GM21737 (cell line): Measurements from ENCODE around the gene NDUFAF2.
"Not testable (repeated sequence)": the region's sequence is repeated elsewhere in the genome, so short reads cannot be mapped to it uniquely, and the experiment has no call there.

Experiments used
- ATAC-seq: cut with Tn5 transposase; IDR thresholded peaks from one replicate; pipeline ENCODE4 v1.9.1; 2021; ENCODE audit warnings: mild to moderate bottlenecking, moderate library complexity; ENCODE audit not compliant: unreplicated experiment

Gene NDUFAF2, protein sequence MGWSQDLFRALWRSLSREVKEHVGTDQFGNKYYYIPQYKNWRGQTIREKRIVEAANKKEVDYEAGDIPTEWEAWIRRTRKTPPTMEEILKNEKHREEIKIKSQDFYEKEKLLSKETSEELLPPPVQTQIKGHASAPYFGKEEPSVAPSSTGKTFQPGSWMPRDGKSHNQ

DNA sequence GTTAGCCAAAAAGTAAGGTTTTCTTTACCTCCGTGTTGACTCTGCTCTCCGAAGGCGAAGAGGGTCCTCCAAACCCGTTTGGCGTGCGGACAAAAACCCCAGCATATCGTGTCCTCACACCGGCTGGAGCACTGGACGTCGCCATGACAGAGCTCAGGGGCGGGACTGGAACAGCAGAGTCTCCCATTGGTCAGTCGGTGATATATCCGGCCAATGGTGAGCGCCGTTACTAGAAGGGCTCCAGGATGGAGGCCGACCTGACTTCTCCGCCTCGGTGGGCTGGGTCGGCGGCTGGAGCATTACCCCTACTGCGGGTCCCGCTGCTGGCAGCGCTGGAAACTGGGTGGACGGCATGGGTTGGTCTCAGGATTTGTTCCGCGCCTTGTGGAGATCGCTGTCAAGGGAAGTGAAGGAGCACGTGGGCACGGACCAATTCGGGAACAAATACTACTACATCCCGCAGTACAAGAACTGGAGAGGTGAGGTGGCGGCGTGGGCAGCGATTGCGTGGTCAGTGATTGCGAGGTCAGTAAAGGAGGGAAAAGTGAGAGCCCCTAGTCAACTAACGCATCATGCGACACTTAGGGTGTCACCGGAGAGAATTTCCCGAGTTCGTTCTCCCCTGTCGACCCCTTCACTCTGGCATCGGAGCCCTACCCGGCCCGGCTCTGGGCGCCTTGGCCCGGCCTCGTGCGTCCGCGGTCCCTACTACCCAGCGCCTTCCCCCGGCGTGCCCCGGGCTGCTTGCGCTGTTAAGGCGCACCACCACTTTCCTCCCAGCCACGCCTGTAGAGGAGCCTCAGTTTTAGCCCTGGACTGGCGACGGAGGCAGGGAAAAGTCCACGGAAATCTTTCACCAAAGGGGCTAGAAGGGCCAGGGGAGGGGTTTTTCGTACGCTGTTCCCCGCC, at the start of gene NDUFAF2, which contains the start of gene ERCC8:
Gene NDUFAF2 (plus strand): TSS at position 302 of the 909 bp plus-strand sequence. CDS start 51 bp downstream, at position 353.
Gene ERCC8 (minus strand): TSS at position 167 of the 909 bp plus-strand sequence. CDS start 62 bp downstream, at position 105.
- peak; percentile 100 for ATAC-seq

DNA sequence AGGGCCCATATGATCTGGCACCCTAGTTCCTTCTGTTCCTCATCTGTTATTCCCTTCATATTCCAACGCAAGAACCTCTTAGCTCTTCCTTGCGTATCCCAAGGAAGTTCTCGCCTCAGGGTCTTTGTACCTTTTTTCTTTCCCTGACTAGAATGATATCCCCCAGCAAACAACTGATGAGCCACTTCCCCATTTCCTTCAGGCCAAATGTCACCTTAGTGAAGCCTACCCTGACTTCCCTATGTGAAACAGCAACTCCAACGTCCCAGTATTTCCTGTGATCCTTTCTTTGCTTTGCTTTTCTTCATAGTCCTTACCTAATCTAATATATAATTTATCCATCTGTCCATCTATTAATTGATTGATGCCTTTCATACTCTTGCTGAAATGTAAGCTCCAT, 48.0 kb upstream of the NDUFAF2 start:
- ATAC-seq = no peak

DNA sequence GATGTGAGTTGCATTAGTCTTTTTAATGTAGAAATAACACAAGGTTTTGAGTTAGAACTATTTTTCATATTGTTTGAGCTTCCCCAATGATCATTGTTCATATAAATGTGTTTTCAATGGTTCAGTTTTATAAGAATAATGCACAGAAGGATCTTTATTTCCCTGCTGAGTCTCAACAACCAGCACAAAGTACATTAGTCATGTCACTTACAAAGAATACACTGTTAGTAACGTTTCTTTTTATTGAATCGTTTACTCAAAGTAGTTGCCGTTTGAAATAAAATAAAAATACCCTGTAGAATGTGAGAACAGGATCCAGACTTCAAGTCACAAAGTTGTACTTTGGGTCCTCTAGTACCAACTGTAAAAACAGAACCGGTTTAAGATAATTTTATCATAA, 41.6 kb upstream of the NDUFAF2 start:
- ATAC-seq = no peak

DNA sequence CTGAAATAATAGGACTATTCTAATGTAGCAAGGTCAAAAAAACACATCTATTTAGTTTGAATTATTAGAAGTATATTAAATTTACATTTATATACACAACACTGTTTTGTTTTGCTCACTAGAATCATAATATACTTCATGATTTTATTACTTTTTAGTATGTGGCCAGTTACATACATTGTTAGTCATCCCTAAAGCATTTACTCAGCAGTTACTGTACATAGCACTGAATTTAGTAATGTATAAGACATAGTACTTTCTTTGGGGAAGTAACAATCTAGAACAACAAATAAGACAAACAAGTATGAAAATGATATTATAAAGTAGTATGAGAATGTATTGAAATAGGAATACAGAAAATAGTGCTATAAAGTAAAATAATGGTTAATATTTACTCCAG, 28.4 kb upstream of the NDUFAF2 start:
- no peak for ATAC-seq

DNA sequence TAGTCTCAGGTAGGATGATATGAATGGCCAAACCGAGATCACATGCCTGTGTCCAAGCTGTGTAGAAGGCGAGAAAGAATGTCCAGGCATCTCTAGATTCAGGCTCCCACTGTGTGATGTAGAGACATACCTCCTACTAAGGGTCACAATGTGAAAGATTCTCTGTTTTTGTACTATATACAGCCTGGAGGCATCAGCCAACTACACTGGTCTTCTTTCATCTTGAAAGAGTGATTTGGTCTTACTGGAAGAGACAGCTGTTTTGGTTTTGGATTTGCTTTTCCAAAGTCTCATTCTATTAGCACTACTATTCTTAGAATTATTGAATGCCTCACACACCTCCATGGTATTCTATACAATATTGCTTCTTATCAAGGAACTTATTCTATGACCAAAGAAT, 26.5 kb upstream of the NDUFAF2 start:
- no peak for ATAC-seq

DNA sequence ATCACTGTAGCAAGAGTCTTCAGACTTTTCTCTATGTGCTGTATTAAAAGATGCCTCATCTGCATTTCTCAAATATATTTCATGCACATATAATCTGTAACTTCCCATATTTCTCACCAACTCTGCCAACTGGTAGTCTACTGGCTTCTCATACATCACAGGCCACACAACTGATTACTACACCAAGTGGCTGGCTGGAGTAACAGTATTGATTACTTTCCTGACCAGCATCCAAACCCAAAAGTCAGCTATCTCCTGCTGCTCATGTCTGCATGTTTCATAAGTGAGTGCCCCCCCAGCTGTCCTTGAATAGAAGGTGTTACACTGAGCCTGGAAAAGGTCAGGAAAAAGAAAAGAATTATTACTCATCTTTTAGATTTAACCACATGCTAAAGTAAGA, 17.6 kb upstream of the NDUFAF2 start:
- no peak for ATAC-seq

DNA sequence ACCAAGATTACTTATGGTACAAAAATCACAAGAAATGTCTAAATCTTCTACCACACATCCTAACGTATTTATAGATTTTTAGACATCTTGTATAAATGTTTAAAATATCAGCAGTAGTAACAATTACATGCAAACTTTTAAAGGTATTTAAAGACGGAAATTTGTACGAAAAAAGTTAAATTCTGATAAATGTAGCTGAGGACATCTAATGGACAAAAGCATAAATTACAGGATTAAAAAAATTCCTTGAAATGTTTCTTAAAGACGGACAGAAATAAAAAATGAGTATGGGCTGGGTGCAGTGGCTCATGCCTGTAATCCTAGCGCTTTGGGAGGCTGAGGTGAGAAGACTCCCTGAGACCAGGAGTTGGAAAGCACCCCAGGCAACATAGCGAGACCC, 16.0 kb upstream of the NDUFAF2 start:
- ATAC-seq = no peak

DNA sequence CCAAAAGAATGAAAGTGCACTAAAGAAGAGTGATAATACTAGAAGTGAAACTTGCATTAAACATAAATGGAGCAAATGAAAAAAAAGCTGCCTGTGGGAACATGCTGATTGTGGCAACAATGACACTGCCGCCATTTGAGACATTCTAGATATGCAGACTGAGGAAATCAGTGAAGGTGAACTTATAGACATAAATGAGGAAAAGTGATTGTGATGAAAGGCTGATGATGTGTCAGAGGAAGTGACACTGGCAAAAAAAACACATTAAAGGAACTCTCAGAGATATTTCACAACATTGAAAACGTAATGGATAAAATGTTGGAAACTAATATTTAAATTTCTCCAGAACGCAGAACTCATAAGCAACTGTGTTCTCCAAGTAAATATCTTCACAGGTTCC, 1.4 kb upstream of the NDUFAF2 start:
- ATAC-seq = no peak

DNA sequence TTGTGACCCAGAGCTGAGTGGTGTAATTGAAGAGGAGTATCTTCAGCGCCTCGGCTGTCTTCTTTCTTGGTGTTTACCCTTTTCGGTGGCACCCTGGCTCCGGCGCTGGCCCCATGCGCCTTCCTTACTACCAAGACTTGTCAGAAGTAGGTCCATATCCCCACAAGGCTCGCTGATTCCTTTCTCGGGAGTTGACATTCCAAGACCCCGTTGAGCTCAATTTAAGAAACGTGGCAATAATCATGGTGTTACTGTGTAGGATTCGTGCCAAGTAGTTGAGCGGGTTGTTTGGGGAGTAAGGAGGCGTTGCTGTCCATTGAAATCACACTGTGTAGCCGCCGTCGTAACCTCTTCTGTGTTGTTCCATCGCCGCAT, 795 bp downstream of the NDUFAF2 start:
- ATAC-seq = peak; percentile 28

DNA sequence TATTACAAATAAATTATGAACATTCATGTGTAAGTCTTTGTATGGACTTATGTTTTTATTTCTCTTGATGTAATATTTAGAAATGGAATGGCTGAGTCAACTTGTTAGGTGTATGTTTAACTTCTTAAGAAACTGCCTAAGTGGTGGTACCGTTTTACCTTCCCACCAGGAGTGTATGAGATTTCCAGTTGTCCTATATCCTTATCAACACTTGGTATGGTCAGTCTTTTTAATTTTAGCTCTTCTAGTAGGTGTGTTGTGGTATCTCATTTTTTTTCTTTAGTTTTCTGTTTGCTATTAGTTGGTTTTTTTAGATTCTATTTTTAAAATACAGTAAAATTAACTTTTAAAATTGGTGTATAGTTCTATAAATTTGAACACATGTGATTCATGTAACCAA, 3.7 kb downstream of the NDUFAF2 start:
- ATAC-seq = no peak

DNA sequence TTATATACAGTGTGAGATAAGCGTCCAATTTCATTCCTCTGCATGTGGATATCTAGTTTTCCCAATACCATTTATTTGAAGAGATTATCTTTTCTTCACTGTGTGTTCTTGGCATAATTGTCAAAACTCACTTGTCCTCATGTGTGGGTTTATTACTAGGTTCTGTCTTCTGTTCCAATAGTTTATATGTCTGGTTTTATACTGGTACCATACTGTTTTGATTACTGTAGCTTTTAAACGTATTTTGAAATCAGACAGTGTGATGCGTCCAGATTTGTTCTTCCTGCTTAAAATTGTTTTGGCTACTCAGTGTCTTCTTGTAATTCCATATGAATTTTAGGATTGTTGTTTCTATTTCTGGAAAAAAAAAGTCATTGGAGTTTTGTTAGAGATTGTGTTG, 10.2 kb downstream of the NDUFAF2 start:
- no peak for ATAC-seq

DNA sequence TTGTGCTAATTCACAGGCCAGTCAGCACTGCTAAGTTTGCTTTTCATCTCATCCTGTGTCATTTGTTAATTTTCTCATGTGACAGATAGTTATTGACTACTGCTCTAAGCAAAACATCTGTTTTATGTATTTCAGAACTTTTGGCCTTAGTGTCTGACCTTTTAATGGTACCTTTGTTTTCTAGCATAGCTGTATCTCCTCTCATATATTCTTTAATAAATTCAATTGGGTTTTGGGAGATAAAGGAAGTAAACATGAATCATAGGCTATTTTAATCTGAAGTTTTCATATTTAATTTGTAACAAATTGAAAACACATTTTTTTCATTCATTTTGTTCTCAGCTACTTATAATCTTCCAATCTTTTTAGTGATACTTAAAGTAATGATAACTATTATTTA, 13.1 kb downstream of the NDUFAF2 start:
- ATAC-seq = no peak

DNA sequence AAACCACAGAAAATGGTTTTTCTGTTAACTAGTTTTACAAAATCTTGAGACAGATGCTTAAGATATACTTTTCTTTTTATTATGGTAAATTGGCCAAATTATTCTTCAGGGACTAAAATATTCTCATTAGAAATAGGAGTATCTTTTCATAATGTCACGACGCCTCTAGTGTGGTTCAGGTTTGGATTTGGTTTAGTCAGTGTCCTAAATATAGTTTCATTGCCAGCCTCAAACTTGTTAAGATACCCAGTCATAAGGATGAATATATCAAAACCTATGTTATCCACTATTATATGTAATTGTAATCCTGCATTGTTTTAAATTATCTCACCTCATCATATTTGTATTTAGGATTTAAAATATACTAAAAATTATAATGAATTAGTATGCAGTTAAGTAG, 13.7 kb downstream of the NDUFAF2 start:
- no peak for ATAC-seq

DNA sequence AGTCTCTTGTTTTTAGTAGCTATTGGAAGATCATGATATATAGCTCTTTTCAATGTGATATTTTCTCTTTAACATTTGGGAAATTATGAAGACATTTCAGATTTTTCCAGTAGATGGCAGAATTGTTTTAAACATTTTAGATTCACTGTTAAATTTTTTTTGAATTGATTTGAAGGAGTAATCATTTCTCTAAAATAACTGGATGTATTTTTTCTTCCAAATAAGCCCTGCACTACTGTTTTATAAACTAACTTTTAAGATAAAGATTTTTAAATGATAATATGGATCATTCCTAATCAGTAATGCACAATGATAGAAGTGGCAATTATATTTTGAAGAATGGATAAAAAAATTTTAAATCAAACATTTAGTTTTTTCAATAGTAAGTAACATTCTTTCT, 14.2 kb downstream of the NDUFAF2 start:
- no peak for ATAC-seq

DNA sequence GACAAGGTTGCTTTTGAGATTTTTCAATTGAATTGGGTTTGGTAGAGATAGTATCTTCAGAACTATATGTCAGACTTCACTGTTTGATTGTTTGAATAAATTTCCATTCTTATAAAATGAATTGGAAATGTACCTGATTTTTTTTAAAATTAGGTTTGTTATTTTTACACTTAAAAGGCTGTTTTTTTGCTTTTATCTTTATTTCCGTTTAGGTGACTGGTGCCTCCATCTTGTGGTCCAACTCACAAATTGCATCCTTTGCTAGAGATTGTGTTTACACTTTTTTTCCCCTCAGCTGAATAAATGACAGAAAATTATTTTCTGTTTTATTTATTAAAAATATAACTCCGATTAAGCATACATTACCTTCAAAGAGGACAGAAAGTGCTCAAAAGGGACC, 15.6 kb downstream of the NDUFAF2 start:
- ATAC-seq = no peak

DNA sequence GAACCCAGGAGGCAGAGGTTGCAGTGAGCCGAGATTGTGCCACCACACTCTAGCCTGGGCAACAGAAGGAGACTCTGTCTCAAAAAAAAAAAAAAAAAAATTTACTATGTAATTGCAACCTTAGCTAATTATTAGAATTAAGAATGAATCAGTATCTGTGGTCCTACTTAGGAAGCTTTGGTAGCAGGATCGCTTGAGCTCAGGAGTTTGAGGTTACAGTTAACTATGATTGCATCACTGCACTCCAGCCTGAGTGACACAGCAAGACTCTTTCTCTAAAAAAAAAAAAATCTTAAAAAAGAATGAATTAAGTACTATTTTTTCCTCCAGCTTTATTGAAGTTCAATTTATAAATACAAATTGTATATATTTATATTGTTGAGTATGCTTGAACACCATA, 16.7 kb downstream of the NDUFAF2 start:
- ATAC-seq = no peak

DNA sequence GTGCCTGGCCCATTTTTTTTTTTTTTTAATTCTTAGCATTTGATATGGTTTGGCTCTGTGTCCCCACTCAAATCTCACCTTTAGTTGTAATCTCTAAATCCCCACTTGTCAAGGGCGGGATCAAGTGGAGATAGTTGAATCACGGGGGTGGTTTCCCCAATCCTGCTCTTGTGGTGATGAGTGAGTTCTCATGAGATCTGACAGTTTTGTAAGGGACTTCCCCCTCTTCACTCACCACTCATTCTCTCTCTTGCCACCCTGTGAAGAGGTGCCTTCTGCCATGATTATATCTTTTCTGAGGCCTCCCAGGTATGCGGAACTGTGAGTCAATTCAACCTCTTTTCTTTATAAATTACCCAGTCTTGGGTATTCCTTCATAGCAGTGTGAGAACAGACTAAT, 27.2 kb downstream of the NDUFAF2 start:
- no peak for ATAC-seq

DNA sequence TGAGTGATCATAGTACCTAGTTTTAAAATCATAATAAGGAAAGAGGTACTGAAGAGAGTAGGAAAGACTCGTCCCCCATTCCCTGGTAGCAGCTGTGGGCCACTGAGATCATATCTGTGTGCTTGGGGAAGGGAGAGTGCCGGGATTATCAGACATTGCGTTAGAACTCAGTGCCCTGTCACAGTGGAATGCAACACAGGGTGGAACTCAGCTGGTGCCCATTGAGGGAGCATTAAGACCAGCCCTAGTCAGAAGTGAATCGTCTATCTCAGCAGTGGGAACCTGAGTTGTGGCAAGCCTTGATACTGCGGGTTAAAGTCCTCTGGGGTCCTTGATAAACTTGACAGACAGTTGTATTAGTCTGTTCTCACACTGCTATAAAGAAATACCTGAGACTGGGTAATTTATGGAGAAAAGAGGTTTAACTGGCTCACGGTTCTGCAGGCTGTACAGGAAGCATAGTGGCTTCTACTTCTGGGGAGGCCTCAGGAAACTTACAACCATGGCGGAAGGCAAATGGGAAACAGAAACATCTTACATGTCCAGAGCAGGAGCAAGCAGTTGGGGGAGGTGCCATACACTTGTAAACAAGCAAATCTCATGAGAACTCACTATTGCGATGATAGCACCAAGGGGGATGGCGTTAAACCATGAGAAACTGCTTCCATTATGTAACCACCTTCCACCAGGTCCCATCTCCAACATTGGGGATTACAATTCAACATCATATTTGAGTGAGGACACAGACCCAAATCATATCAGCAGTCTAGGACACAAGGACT, 33.1 kb downstream of the NDUFAF2 start:
- no peak for ATAC-seq

DNA sequence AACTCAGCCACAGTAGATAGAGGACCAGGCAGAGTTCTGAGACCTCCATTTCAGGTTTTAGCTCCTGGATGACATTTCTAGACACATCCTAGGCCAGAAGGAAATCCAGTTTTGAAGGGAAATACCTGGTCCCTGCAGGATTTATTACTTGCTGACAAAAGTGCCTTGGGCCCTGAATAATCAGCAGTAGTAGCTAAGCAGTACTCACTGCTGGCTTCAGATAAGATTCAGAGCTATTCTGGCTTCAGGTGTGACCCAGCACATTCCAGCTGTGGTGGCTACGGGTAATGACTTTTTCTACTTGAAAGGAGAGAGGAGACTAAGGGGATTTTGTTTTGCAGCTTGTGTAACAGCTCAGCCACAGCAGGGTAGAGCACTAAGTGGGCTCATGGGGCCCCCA, 34.0 kb downstream of the NDUFAF2 start:
- no peak for ATAC-seq

DNA sequence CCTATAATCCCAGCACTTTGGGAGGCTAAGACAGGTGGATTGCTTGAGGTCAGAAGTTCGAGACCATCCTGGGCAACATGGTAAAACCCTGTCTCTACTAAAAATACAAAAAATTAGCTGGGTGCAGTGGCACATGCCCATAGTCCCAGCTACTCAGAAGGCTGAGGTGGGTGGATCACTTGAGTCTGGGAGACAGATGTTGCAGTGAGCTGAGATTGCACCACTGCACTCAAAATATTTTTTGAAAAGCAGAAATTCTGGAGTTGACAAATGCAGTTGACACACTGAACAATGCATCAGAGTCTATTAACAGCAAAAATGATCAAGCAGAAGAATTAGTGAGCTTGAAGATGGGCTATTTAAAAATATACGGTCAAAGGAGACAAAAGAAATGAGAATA, 35.5 kb downstream of the NDUFAF2 start:
- no peak for ATAC-seq

DNA sequence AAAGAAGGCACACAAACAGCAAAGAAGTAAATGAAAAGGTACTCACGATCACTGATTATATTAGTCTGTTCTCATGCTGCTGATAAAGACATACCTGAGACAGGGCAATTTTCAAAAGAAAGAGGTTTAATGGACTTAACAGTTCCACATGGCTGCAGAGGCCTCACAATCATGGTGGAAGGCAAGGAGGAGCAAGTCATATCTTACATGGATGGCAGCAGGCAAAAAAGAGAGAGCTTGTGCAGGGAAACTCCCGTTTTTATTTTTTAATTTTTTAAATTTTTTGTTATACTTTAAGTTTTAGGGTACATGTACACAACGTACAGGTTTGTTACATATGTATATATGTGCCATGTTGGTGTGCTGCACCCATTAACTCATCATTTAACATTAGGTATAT, 37.1 kb downstream of the NDUFAF2 start:
- not testable (repeated sequence) for ATAC-seq

DNA sequence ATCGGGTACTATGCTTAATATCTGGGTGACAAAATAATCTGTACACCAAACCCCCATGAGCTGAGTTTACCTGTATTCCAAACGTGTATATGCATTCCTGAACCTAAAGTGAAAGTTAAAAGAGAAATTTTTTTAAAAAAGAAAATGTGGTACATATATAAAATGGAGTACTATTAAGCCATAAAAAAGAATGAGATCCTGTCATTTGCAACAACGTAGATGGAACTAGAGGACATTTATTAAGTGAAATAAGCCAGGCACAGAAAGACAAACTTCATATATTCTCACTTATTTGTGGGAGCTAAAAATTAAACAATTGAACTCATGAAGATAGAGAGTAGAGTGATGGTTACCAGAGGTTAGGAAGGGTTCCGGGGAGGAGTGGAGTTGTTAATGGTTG, 44.8 kb downstream of the NDUFAF2 start:
- no peak for ATAC-seq
